ENCODE measurements around the gene MOB3A. TPM values are rescaled to one million over a fixed set of nuclear protein-coding genes. Genes with fewer than 3 reads are reported as not detected.

MOB3A gene
- total and polyA plus RNA-seq, 2 of the 13 experiments (the other 11 are each of a cell fraction or from before 2014, with no cell fraction given): 3.5 to 17.8 TPM

- no peak for TF ChIP-seq MYPOP (CRISPR knock-in tag; IDR thresholded peaks at IDR 0.05)
- TF ChIP-seq GMEB1 (CRISPR knock-in tag; IDR thresholded peaks at IDR 0.05; ENCODE audit: borderline replicate concordance): peak; percentile 38; the same call in 1 of the 2 replicates
- TF ChIP-seq ELF4 (CRISPR knock-in tag; IDR thresholded peaks at IDR 0.05; ENCODE audit: borderline replicate concordance): no peak
- TF ChIP-seq FOXA3 (CRISPR knock-in tag; IDR thresholded peaks at IDR 0.05): 0 out of 2 replicates have a peak, but pooled peaks have one; percentile 11
- TF ChIP-seq ZNF749 (CRISPR knock-in tag; IDR thresholded peaks at IDR 0.05; ENCODE audit: borderline replicate concordance): no peak; the same call in 1 of the 2 replicates
- peak; percentile 48; the same call in 1 of the 2 replicates for TF ChIP-seq SOX5 (CRISPR knock-in tag; IDR thresholded peaks at IDR 0.05; ENCODE audit: borderline replicate concordance)
- TF ChIP-seq MXD3 (CRISPR knock-in tag; IDR thresholded peaks at IDR 0.05): peak; percentile 81
- no peak for TF ChIP-seq ZNF142 (CRISPR knock-in tag; IDR thresholded peaks at IDR 0.05)
- TF ChIP-seq YEATS4 (CRISPR knock-in tag; IDR thresholded peaks at IDR 0.05; ENCODE audit: borderline replicate concordance): peak; percentile 74
- TF ChIP-seq ZXDC (CRISPR knock-in tag; IDR thresholded peaks at IDR 0.05): no peak
- no peak for TF ChIP-seq HNRNPH1 (optimal IDR thresholded peaks at IDR 0.05; ENCODE audit: low read depth, low read length)
- TF ChIP-seq SIN3A (IDR thresholded peaks at IDR 0.05; ENCODE audit: borderline replicate concordance, low read depth, low read length): peak; percentile 33; the same call in 1 of the 2 replicates
- no peak for TF ChIP-seq NFIC (IDR thresholded peaks at IDR 0.05; ENCODE audit: low read length)
- no peak; the same call in none of the 2 replicates for TF ChIP-seq KDM2A (CRISPR knock-in tag; IDR thresholded peaks at IDR 0.05; ENCODE audit: borderline replicate concordance, low read depth)
- peak; percentile 87; the same call in 1 of the 2 replicates for TF ChIP-seq MTA1 (CRISPR knock-in tag; IDR thresholded peaks at IDR 0.05; ENCODE audit: borderline replicate concordance)
- no peak; the same call in 1 of the 2 replicates for TF ChIP-seq ZNF556 (CRISPR knock-in tag; IDR thresholded peaks at IDR 0.05; ENCODE audit: borderline replicate concordance)
These were observed 36.5 kb downstream of the MOB3A start (continued) for GRCh38 chr19:2059422-2060201.

Data from HepG2 (cell line).